GM19193 (cell line): ENCODE measurements around the gene ELAVL1.

ENCODE experiments used
- POLR2A ChIP-seq: IDR thresholded peaks from 4 replicates; pipeline ENCODE4 v1.6.1; 2011; ENCODE audit not compliant: insufficient read depth, insufficient read length; ENCODE audit errors: extremely low read depth

Gene ELAVL1

DNA sequence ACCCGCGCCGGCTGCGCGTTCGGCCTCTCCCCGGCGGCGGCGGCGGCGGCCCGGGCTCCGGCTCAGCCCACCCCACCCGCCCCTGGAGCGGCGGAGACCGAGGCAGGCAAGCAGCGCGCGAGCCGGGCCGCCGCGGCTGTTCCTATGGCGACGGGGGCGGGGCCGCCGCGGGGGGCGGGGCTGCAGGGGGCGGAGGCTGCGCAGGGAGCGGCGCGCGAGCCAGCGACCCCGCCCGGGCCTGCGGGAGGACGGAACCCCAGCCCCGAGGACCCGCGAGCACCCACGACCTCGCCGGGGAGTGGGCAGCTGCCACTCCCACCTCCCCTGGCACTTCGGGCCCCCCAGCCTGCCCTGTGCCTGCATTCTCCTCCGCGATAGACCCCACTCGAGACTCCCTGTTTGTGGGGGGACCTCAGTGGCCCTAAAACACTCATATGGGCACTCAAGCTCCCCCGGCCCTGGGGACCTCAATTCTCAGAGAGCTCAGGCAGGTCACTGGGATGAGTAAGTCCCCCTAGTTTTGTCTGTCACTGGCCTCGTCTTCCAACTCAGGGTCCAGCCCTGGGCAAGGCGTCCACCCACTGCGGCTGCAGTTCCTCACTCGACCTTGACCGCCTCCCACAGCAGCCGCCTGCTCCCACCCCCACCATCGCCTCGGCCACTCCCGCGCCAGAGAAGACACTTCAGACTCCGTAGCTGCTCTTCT, 79.3 kb downstream of the ELAVL1 start, which contains the start of gene CTXN1:
TSS of gene CTXN1 (minus strand) at position 115 of the 706 bp plus-strand sequence. CDS start 597 bp downstream, outside the sequence.
- peak; percentile 12 for TF ChIP-seq POLR2A

DNA sequence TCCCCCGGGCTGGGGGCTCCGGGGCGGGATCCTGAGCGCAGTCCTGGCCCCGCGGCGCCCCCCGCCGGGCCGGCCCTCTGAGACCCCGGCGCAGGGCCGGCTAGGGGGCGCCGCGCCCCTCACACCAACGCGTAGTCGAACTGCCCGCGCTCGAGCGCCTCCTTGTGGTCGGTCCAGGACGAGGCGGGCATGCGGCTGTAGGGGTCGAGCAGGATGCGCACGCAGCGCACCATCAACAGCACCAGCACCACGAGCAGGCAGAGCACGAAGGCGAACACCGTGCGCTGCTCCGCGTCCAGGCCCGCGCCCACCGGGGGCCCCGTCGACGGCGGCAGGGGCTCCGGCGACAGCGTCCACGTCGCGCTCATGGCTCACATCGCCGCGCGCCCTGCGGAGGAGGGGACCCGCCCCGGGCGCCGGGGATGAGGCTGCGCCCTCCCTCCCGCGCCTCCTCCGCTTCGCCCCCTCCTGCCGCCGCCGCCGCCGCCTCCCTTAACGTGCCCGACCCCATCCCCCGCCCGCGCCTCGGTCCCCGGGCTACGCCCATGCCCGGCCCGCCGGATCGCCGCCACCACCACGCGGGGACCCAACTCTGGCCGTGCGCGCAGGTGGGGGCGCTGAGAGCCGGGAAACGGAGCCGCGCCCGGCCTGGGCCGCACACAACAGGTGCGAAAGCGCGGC, 80.1 kb downstream of the ELAVL1 start:
- no peak for TF ChIP-seq POLR2A

DNA sequence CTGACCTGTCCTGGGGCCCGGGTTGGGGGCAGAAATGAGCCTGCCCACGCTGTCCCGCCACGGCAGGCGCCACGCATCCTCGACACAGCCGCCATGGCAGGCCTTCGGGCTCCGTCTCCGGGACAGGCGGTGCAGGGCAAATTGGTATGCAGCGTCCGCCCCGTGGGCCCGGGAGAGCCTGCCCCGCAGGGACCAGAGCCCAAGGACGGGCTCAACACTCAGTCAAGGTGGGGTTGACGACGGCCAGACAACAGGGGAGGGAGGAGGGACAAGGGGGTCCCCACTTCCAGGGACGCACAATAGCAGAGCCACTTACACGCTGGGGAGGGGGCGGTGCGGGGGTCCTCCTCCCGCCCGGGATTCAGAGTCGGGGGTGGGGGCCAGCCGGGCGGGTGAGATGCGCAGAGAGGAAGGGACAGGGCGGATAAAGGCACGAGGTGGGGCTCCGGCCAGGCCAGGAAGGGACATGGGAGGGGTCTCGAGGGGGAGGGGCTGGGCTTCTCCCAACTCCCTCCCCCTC, 80.7 kb downstream of the ELAVL1 start:
- TF ChIP-seq POLR2A = no peak

DNA sequence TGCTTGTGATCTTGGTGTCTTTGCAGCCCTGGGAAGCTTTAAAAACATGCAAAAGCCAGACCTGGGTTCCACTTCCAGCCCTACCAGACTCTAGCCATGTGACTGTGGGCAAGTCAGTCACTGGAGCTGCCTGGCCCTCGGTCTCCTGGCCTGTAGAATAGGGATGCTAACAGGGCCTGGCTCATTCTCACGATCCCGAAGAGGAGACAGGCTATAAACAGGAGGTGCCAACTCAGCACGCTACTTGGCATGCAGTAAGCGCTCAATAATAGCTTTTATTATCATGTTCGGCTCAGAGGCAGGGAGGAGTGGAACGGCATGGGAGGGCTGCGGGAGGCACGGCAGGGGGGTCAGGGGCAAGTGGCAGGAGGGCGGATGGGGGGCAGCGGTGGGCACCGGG, 81.2 kb downstream of the ELAVL1 start:
- no peak for TF ChIP-seq POLR2A

DNA sequence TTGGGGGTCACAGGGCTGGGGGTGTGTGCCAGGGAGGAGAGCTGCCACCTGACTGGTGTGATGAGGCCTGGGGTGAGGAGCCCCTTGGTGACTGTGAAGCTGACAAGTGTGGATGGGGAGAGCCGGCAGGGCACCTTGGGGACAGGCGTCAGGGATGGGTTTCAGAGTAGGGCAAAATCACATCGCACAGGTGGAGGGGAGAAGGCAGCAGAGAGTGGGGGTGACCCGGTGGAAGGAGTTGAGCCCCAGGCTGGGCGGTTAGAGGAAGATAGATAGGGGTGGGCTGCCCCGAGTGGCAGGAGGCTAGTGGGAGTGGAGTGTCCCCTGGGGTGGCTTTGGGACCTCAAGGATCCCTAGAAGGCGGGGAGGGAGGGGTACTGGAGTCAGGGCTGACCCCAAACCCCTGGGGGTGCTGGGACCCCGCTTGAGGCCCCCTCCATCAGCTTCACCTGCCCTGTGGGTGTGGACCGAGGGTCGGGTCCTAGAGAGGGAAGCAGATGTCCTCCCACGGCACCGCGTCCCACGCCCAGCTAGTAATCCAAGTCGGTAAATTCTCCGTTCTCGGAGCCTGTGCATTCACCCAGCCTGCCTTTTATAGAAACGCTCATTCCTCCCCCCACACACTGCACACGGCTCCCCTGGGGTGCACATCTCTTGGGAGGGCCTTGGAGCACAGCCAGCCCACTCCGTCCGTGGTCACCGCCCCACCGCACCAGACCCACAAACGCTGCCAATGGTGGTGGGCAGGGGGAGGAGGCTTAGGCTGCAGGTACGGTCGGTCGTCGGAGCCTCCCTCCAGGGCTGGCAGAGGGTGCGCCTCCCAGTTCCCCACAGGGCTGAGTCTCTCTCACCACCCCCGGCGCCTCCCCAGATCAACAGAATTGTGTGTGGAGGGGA, 81.9 kb downstream of the ELAVL1 start:
- no peak for TF ChIP-seq POLR2A

DNA sequence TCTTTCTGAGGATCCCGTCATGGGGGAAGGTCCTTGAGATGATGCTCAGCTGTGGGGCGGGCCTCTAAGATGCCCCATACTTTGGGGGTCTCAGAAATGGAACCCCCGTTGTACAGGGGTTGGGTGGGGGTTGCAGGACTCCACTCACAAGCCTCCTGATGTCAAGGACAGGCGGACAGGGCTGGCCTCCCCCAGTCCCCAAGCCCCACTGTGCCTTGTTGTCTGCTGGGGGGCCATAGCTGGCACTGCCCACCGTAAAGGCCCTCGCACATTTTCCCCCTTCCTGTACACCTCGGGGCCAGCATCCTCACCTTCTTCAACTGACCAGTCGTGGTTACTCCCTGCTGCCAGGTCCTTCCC, 82.6 kb downstream of the ELAVL1 start:
- no peak for TF ChIP-seq POLR2A

DNA sequence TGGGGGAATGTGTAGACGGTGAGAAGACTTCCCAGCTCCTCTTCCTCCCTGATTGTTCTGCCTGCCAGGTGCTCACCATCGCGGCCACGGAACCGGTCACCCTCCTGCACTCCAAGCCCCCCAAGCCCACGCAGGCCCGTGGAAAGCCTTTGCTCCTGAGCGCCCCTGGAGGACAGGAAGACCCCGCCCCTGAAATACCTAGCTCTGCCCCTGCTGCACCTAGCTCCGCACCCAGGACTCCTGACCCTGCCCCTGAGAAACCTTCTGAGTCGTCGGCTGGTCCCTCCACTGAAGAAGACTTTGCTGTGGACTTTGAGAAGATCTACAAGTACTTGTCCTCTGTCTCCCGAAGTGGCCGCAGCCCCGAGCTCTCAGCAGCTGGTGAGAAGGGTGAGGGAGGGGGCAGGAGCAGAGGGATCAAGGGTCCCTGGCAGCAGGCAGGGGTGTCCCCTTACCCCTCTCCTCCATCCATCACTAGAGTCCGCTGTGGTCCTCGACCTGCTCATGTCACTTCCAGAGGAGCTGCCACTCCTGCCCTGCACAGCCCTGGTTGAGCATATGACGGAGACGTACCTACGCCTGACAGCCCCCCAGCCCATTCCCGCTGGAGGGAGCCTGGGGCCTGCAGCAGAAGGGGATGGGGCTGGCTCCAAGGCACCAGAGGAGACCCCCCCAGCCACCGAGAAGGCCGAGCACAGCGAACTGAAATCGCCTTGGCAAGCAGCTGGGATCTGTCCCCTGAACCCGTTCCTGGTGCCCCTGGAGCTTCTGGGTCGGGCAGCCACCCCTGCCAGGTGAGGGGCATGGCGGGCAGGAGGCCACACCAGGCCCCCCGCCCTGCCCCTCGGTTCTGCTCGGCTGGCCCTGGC, 83.2 kb downstream of the ELAVL1 start:
- no peak for TF ChIP-seq POLR2A

DNA sequence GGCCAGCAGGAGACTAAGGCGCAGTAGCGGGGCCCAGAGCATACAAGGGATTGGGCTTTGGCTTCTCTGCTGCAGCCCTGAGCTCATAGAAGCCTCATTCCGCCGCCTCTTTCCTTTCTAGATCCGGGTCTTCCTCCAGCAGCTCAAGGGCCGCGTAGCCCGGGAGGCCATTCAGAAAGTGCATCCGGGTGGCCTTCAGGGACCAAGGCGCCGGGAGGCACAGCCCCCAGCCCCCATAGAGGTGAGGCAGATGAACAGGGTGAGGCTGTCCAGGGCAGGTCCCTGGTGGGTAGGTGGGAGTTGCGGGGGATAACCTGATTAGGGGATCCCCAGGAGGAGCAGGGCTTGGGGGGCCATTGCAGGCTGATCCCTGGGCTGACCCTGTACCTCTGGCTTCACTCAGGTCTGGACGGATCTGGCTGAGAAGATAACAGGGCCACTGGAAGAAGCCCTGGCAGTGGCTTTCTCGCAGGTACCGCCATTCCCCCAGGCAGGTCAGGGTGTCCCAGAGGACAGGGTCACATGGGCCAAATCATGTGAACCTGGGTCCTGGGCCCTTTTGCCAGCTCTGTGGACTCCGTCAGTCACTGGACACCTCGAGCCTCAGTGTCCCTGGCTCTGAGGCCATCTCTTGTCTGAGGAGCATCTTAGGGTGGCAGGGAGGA, 84.0 kb downstream of the ELAVL1 start:
- TF ChIP-seq POLR2A = no peak

DNA sequence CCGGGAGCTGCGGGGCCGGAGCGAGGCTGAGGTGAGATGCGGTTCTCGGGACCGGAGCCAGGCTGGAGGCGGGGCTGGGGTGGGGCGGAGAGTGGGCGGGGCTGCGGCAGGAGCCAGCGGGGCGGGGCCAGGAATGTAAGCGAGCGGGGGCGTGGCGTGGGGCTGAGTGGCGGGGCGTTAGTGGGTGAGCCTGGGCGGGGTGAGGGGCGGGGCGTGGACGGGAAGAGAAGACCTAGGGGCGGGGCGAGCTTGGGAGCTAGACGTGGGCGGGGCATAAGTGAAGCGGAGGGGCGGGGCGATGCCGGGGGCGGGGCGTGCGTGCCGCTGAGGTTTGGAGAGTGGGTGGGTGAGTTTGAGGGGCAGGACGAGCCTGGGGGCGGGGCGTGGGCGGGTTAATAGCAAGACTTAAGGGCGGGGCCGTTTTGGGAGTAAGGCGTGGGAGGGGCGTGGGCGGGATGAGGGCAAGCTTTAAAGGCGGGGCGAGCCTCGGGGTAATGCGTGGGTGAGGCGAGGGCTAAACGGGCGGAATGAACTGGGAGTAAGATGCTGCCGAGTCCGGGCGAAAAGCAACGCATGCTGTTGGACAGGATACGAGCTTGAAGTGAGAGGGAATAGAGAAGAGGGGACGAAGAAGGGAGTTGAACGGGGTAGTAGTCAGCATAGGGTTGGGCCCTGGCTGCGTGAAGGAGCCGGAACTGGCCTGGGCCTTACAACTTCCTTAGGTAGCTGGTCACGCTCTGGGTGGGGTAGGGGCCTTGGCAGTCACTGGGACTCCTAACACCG, 84.7 kb downstream of the ELAVL1 start:
- TF ChIP-seq POLR2A = peak; percentile 14

DNA sequence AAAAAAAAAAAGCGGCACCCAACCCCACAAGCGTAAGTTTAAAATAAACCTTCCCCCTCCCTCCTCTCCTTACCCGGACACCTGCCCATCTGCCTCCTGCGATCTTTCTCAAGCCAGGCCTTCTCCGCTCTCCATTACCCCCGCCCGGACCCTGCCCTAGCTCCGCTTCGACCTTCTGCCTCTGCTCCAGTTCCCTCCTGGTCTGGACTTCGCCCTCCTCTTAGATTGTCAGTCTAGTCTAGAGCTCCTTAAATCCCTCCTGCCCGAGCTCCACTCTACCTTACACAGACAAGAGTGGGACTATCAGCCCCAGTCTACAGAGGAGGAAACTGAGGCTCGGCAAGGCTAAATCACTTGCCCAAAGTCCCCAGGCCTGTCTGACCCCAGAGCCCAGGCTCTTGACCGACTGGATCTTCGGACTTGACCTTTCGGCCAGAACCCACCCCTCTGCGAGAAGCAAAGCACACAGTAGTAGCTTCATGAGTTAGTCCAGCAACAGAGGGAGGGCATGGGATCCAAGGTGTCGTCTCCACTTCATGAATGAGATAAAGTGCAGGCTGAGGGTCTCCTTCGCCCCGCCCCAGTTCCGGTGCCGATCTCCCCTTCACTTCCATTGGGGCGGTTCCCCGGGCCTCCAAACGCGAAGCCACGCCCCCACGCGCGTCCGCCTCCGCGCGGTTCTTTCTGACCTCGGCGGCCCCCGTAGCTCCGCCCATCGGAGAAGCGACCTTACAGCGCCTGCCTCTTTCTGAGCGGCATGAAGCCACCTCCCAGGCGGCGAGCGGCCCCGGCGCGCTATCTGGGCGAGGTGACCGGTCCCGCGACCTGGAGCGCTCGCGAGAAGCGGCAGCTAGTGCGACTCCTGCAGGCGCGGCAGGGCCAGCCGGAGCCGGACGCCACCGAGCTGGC, 85.6 kb downstream of the ELAVL1 start, which contains the start of gene SNAPC2:
TSS of gene SNAPC2 (plus strand) at position 729 of the 909 bp plus-strand sequence. CDS start at position 758, 29 bp downstream.
- peak; percentile 64 for TF ChIP-seq POLR2A

DNA sequence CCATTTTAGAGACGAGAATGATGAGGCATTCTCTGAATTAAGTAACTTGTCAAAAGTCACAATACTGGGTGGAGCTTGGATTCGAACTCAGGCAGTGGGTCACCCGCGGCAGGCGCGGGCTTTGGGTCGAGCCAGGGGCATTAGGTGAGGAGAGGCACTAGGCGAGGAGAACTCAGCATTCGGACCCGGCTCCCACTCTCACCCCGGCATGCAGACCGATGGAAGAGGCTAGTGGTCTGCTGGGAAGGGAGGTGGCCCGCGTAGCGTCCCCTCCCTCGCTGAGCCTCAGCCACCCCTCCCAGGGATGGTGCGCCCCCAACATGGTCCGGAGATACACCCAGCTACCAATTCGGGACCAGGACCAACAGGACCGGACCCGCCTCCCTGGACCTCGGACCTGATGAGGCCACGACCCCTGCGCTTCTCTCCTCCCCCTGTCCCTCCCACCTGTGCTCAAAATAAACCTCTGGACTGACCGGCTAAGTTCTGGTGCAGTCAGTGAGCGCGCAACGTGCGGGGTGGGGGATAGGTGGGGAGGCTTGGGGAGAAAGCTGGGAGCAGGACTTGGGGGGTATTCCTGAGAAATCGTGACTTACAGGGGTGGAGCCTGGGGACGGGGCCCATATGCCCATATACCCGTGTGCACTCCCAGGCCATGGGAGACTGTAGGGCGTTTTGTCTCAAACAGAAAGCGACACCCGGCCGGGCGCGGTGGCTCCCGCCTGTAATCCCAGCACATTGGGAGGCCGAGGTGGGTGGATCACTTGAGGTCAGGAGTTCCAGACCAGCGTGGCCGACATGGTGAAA, 86.6 kb downstream of the ELAVL1 start:
- TF ChIP-seq POLR2A = no peak
